HCT116 (cell line): ENCODE results near the gene RAMP3. TPM values are rescaled to one million over a fixed set of nuclear protein-coding genes. Genes with fewer than 3 reads are reported as not detected.

ENCODE experiments used
- ATAC-seq: fragments of 200-7000 bp; cut with Tn5 transposase; 2 replicates; pipeline ENCODE4 v1.9.1; 2020; ENCODE audit warnings: mild to moderate bottlenecking, moderate library complexity
- BruUV-seq: library from RNA; stranded (reverse); fragments of 400-500 nt; replicated peaks from 2 replicates; lab custom pipeline; 2021; lab: Mats Ljungman, UMichigan
- CTCF ChIA-PET: fragments of 300-600 bp; sonication (Branson Sonifier 250); formaldehyde crosslinking; loops from one replicate; lab custom pipeline; 2021; ENCODE audit warnings: antibody characterized with exemption; lab: Charles Lee
- POLR2A ChIA-PET: fragments of 300-600, 350-600 bp; sonication (Branson Sonifier 250); formaldehyde crosslinking; loops from one replicate; lab custom pipeline; 2021; ENCODE audit warnings: antibody characterized with exemption; lab: Charles Lee
- RAD21 ChIA-PET, 2 experiments: fragments of 300-600 bp; sonication (Branson Sonifier 250); formaldehyde crosslinking; loops; one replicate each; lab custom pipeline; 2023; ENCODE audit warnings: low total read pairs in 2 of 2; ENCODE audit not compliant: uncharacterized antibody in 2 of 2, unreplicated experiment in 2 of 2, low non-redundant PET in 1 of 2; lab: Charles Lee
- DNase-seq: peaks from one replicate; pipeline ENCODE4 v3.0.0-alpha.2; 2010; ENCODE audit warnings: low read depth, low spot score
- H2AFZ ChIP-seq: fragments of 200-600 bp; shearing (Covaris generic), sonication (generic); 2 replicates; pipeline ENCODE4 v1.6.1; 2017; ENCODE audit warnings: low read depth, mixed run types, mixed read lengths, antibody characterized with exemption, low read length; ENCODE audit not compliant: poor library complexity, severe bottlenecking
- H3K27ac ChIP-seq: 2 replicates; pipeline ENCODE4 v1.5.1; 2012; ENCODE audit warnings: low read depth, low read length
- H3K27me3 ChIP-seq: fragments of 200-600 bp; sonication (generic); 2 replicates; pipeline ENCODE4 v1.6.1; 2016; ENCODE audit warnings: mixed run types, low read length, mixed read lengths; ENCODE audit not compliant: insufficient read depth
- H3K36me3 ChIP-seq, 2 experiments: fragments of 200-500 bp in 1 of 2; fragments of 200-600 bp in 1 of 2; sonication (Bioruptor generic) in 1 of 2; sonication (generic) in 1 of 2; 2 replicates each; pipeline versions ENCODE4 v1.5.1 to v1.6.1; 2014 to 2016; ENCODE audit warnings: low read length in 2 of 2, inconsistent platforms in 1 of 2, mixed read lengths in 1 of 2, mixed run types in 1 of 2; ENCODE audit not compliant: insufficient read depth in 2 of 2, control insufficient read depth in 1 of 2
- H3K4me1 ChIP-seq, 2 experiments: fragments of 200-600 bp in 1 of 2; sonication (generic) in 1 of 2; 2 replicates each; pipeline versions ENCODE4 v1.5.1 to v1.6.1; 2012 to 2017; ENCODE audit warnings: low read length in 2 of 2, inconsistent platforms in 1 of 2, mild to moderate bottlenecking in 1 of 2, mixed read lengths in 1 of 2, mixed run types in 1 of 2, moderate library complexity in 1 of 2; ENCODE audit not compliant: insufficient read depth in 2 of 2, control insufficient read depth in 1 of 2
- H3K4me2 ChIP-seq: fragments of 200-600 bp; sonication (generic); 2 replicates; pipeline ENCODE4 v1.6.1; 2017; ENCODE audit warnings: mixed run types, low read length, mixed read lengths
- H3K4me3 ChIP-seq, 2 experiments: fragments of 200-600 bp in 1 of 2; sonication (generic) in 1 of 2; replicated peaks in 1 of 2; 2 replicates each; pipeline ENCODE4 v1.5.1; 2011 to 2016; ENCODE audit warnings: low read length in 2 of 2, control low read depth in 1 of 2, low read depth in 1 of 2, mild to moderate bottlenecking in 1 of 2, mixed read lengths in 1 of 2, mixed run types in 1 of 2
- H3K79me2 ChIP-seq: fragments of 200-600 bp; sonication (generic); 2 replicates; pipeline ENCODE4 v1.6.1; 2017; ENCODE audit warnings: mild to moderate bottlenecking, mixed run types, low read length, moderate library complexity, mixed read lengths; ENCODE audit not compliant: insufficient read depth
- H3K9ac ChIP-seq: fragments of 200-600 bp; sonication (generic); 2 replicates; pipeline ENCODE4 v1.6.1; 2016; ENCODE audit warnings: low read length, mixed read lengths
- H3K9me2 ChIP-seq: fragments of 200-600 bp; sonication (generic), shearing (Covaris generic); 2 replicates; pipeline ENCODE4 v1.6.1; 2017; ENCODE audit warnings: mixed run types, mild to moderate bottlenecking, moderate library complexity; ENCODE audit not compliant: insufficient read depth
- H3K9me3 ChIP-seq, 2 experiments: fragments of 200-500 bp in 1 of 2; fragments of 200-600 bp in 1 of 2; sonication (Bioruptor generic) in 1 of 2; sonication (generic) in 1 of 2; 2 replicates each; pipeline ENCODE4 v1.6.1; 2014 to 2017; ENCODE audit warnings: low read length in 2 of 2, mixed read lengths in 2 of 2, inconsistent platforms in 1 of 2, low read depth in 1 of 2, mild to moderate bottlenecking in 1 of 2, mixed run types in 1 of 2, moderate library complexity in 1 of 2; ENCODE audit not compliant: control insufficient read depth in 1 of 2, insufficient read depth in 1 of 2
- H4K20me1 ChIP-seq: fragments of 200-600 bp; sonication (generic), shearing (Covaris generic); 2 replicates; pipeline ENCODE4 v1.6.1; 2017; ENCODE audit warnings: mixed run types, mild to moderate bottlenecking, moderate library complexity; ENCODE audit not compliant: insufficient read depth
- POLR2AphosphoS5 ChIP-seq: IDR thresholded peaks from 2 replicates; pipeline ENCODE4 v1.6.1; 2011; ENCODE audit warnings: mild to moderate bottlenecking, low read depth, low read length, moderate library complexity
- REST ChIP-seq: IDR thresholded peaks from 2 replicates; pipeline ENCODE4 v1.6.1; 2012; ENCODE audit warnings: low read depth
- intact Hi-C: fragments of 100-400 bp; cut with micrococcal nuclease; formaldehyde crosslinking; loops from 2 replicates; pipeline ENCODE4 v1.10.0; 2022
- total RNA-seq: library from RNA; stranded (reverse); gene quantifications from one replicate; pipeline ENCODE4 v1.2.1, GENCODE V29; 2021; ENCODE audit not compliant: unreplicated experiment
- TF ChIP-seq, protein P1 (sequence below): IDR thresholded peaks from 2 replicates; pipeline ENCODE4 v1.6.1; 2011; ENCODE audit warnings: mild to moderate bottlenecking, low read length, moderate library complexity; ENCODE audit not compliant: insufficient replicate concordance; ENCODE audit errors: extremely low read depth

Gene RAMP3
- total RNA-seq, 1 experiment from 2014 or later = not detected

DNA sequence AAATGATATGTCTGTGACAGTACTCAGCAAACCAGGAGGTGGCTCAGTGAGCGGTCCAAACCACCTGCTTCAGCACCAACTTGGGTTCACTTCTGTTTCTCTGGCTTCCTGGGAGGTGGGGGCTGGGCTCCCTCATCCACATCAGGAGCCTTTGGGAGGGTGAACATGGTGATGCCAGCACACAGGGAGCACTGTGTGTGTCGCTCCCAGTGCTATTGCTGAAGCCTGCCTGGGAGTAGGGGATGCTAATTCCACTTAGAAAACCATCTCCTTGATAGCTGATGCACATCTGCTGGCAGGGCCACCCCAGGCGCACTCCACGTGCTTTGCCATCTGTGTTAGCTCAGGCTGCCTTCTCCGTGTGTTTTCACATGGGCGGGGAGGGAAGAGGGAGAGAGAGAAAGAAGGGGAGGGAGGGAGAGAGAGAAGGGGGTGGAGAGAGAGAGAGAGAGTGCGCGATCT lies 58.0 kb downstream of the RAMP3 start:
- Histone ChIP-seq H3K36me3 (no peaks in the 10 kb centered on the region), H2AFZ (no peak overlapping the region), H3K9ac (no peak overlapping the region), H3K4me3 (no peak overlapping the region), H3K9me3 (no peaks in the 10 kb centered on the region), H3K4me1 (no peaks in the 10 kb centered on the region), H3K27me3 (peaks cover 71% of the 10 kb centered on the region), H4K20me1 (no peaks in the 10 kb centered on the region), H3K27ac (no peak overlapping the region), H3K79me2 (no peaks in the 10 kb centered on the region), H3K4me2 (no peak overlapping the region), H3K9me2 (no peaks in the 10 kb centered on the region)
- TF ChIP-seq REST (no peak), POLR2AphosphoS5 (no peak)
- TF ChIP-seq, protein P1, sequence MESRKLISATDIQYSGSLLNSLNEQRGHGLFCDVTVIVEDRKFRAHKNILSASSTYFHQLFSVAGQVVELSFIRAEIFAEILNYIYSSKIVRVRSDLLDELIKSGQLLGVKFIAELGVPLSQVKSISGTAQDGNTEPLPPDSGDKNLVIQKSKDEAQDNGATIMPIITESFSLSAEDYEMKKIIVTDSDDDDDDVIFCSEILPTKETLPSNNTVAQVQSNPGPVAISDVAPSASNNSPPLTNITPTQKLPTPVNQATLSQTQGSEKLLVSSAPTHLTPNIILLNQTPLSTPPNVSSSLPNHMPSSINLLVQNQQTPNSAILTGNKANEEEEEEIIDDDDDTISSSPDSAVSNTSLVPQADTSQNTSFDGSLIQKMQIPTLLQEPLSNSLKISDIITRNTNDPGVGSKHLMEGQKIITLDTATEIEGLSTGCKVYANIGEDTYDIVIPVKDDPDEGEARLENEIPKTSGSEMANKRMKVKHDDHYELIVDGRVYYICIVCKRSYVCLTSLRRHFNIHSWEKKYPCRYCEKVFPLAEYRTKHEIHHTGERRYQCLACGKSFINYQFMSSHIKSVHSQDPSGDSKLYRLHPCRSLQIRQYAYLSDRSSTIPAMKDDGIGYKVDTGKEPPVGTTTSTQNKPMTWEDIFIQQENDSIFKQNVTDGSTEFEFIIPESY = no peak
- DNase-seq (no peak), ATAC-seq (no peak)
- BruUV-seq = no TSS peak
- ChIA-PET POLR2A (no interaction called here), RAD21 (no interaction called here), CTCF (interaction anchor here (0.7 kb wide), 1 partner anchor 719 kb away, joined by 4 read pairs; no protein-coding TSS in a partner anchor)
- intact Hi-C loops = no loop called here
